Muscle layer of colon (tissue), 2 donors: ENCODE data around the gene CNTNAP5.

Experiments
- H3K27ac ChIP-seq: one replicate; pipeline ENCODE4 v1.7.0; 2013; ENCODE audit warnings: low read depth, mild to moderate bottlenecking, low read length, moderate library complexity
- H3K27me3 ChIP-seq, 2 donors: one replicate each; pipeline ENCODE4 v1.7.0; 2013; ENCODE audit warnings: low read length in 2 of 2, mild to moderate bottlenecking in 2 of 2; ENCODE audit not compliant: insufficient read depth in 2 of 2, control insufficient read depth in 1 of 2
- H3K36me3 ChIP-seq: one replicate; pipeline ENCODE4 v1.7.0; 2013; ENCODE audit warnings: mild to moderate bottlenecking, low read length; ENCODE audit not compliant: insufficient read depth
- H3K4me1 ChIP-seq: one replicate; pipeline ENCODE4 v1.7.0; 2013; ENCODE audit warnings: mild to moderate bottlenecking, low read length; ENCODE audit not compliant: insufficient read depth
- H3K4me3 ChIP-seq, 2 donors: one replicate each; pipeline ENCODE4 v1.7.0; 2013; ENCODE audit warnings: low read length in 2 of 2, low read depth in 1 of 2, mild to moderate bottlenecking in 1 of 2, moderate library complexity in 1 of 2
- H3K9ac ChIP-seq: one replicate; pipeline ENCODE4 v1.7.0; 2013; ENCODE audit warnings: low read length
- H3K9me3 ChIP-seq: one replicate; pipeline ENCODE4 v1.7.0; 2013; ENCODE audit warnings: mild to moderate bottlenecking, low read length
- donor health status: abdominal sarcoma.
- donor health status: Adenocarcinoma of cecum.

CNTNAP5 gene

DNA sequence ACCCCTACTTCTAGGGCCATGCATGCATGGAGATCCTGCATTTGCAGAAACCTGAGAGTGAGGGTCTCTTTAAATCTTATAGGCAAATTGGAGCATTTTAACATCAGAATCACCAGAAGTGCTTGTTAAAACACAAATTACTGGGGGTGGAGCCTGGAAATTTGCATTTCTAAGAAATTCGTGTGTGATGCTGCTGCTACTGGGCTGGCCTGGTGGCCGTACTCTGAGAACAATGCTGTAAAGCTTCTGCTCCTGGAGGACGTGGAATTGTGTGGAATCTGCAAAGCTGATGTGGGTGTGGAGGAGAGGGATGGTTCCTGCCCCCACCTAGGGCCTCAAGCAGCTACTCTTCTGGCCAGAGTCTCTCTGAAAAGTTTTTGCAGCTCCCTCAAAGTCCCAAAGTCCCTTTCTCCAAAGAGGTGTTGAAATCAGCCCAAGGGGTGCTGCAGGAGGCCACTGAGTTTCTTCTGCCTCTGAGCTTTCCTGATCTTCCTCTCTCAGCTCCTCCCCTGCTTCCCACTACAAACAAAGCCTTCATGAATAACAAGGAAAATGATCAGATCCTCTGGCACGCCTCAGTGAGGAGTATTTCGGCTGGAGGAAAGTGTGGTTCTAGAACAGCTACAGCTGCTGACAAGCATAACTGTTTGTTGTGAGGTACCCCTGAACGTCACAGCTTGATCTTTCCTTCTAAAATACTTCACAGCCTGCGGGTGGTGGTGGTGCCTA is 508.3 kb downstream of the CNTNAP5 start:
- Histone ChIP-seq H3K9ac (no peak overlapping the region), H3K4me1 (no peaks in the 10 kb centered on the region), H3K27ac (no peak overlapping the region)

DNA sequence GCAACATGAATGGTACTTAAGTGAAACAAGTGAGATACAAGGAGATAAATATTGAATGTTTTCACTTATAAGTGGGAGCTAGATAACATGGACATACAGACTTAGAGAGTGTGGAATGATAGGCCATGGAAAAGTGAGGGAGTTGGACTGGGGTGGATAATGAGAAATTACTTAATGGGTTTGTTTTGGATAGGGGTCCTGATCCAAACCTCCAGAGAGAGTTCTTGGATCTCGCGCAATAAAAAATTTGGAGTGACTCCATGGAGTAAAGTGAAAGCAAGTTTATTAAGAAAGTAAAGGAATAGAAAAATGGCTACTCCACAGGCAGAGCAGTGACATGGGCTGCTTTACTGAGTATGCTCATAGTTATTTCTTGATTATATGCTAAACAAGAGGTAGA is 508.9 kb downstream of the CNTNAP5 start:
- no peaks in the 10 kb centered on the region for H3K4me1 ChIP-seq
- no peaks in the 10 kb centered on the region for H3K9me3 ChIP-seq
- H3K27me3 ChIP-seq, result no peaks in the 10 kb centered on the region
- H3K36me3 ChIP-seq, result no peaks in the 10 kb centered on the region
- H3K27ac ChIP-seq, result no peak overlapping the region
- H3K9ac ChIP-seq, result no peak overlapping the region
- no peak overlapping the region for H3K4me3 ChIP-seq

More for the DNA sequence above, 508.3 kb downstream of the CNTNAP5 start:
- no peaks in the 10 kb centered on the region for H3K27me3 ChIP-seq
- H3K4me3 ChIP-seq, result no peak overlapping the region
- H3K36me3 ChIP-seq, result no peaks in the 10 kb centered on the region
- no peaks in the 10 kb centered on the region for H3K9me3 ChIP-seq

DNA sequence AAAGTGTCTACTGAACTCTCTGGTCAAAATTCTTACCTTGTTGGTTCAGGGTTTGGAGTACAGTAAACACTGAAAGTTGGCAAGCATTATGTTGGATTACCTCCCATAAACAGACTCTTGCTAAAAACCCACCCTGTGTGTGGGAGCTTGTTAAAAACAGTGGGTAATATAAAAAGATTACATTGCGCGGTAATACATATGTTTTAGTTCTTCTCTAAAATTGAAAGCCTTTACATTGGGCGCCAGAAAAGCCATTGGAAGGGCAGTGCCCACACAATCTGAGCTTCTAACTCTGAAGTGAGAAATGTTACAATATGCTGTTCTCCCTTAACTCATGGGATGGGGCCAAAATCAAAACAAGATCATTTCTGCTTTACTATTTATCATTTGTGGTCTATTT is 510.7 kb downstream of the CNTNAP5 start:
- H3K27ac ChIP-seq, result no peak overlapping the region
- H3K4me3 ChIP-seq, result no peak overlapping the region
- H3K36me3 ChIP-seq, result no peaks in the 10 kb centered on the region
- no peaks in the 10 kb centered on the region for H3K27me3 ChIP-seq
- H3K4me1 ChIP-seq, result no peaks in the 10 kb centered on the region
- no peaks in the 10 kb centered on the region for H3K9me3 ChIP-seq
- no peak overlapping the region for H3K9ac ChIP-seq

DNA sequence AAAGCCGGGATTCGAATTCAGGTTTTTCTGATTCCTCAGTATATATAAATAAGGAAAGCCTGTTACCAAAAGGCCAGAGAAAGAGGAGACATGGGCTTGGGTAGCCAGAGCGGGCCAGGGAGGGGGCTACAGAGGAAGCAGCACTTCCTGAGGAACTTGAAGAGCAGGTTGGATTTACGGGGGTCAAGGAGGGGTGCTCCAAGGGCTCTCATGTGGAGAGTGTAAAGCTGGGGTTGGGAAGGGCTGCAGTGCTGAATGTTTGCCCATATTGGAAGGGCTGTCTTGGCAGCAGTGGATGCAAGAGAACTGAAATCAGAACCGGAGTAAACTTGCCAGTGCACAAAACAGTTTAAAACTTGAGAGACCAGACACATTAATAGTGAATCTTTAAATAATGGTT is 511.5 kb downstream of the CNTNAP5 start:
- Histone ChIP-seq H3K4me1 (no peaks in the 10 kb centered on the region), H3K9ac (no peak overlapping the region)

DNA sequence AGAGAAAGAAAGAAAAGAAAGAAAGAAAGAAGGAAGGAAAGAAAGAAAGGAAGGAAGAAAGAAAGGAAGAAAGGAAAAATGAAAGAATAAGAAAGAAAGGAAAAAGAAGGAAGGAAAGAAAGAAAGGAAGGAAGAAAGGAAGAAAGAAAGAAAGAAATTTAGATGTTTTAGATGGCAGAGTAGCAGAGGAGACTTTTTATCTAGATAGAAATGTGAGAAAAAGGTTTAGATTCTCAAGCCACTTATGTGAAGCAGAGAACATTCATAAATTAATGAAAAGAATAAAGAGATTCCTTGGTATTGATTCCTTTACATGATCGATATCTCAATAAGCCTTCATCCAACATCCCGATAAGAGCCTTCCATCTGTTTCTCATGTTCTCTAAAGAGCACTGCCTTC is 513.5 kb downstream of the CNTNAP5 start:
- Histone ChIP-seq H3K9ac (no peak overlapping the region), H3K36me3 (no peaks in the 10 kb centered on the region), H3K4me3 (no peak overlapping the region), H3K9me3 (no peaks in the 10 kb centered on the region), H3K27ac (no peak overlapping the region), H3K27me3 (no peaks in the 10 kb centered on the region), H3K4me1 (no peaks in the 10 kb centered on the region)

More for the DNA sequence above, 511.5 kb downstream of the CNTNAP5 start:
- H3K36me3 ChIP-seq, result no peaks in the 10 kb centered on the region
- no peak overlapping the region for H3K4me3 ChIP-seq
- no peak overlapping the region for H3K27ac ChIP-seq
- H3K27me3 ChIP-seq, result no peaks in the 10 kb centered on the region
- H3K9me3 ChIP-seq, result no peaks in the 10 kb centered on the region

DNA sequence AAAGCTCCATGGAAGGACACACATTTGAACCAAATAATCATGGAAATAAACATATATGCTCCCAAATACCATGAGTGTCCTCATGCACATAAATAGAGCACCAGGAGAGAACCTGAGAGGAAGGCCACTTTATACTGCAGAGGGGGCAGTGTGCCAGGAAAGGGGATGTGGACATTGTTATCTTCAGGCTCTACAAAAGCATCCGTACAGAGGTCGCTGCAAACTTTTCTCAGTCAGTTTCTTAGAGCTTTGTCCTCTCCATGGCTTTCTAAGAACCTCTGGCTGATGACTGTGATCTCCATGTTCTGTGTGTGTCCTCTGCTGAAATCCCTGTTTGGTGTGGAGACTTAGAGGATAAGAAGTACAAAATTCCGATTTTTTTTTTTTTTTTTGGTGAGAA is 515.7 kb downstream of the CNTNAP5 start:
- Histone ChIP-seq H3K4me3 (no peak overlapping the region), H3K27ac (no peak overlapping the region), H3K9me3 (no peaks in the 10 kb centered on the region), H3K36me3 (no peaks in the 10 kb centered on the region), H3K4me1 (no peaks in the 10 kb centered on the region), H3K27me3 (no peaks in the 10 kb centered on the region), H3K9ac (no peak overlapping the region)

DNA sequence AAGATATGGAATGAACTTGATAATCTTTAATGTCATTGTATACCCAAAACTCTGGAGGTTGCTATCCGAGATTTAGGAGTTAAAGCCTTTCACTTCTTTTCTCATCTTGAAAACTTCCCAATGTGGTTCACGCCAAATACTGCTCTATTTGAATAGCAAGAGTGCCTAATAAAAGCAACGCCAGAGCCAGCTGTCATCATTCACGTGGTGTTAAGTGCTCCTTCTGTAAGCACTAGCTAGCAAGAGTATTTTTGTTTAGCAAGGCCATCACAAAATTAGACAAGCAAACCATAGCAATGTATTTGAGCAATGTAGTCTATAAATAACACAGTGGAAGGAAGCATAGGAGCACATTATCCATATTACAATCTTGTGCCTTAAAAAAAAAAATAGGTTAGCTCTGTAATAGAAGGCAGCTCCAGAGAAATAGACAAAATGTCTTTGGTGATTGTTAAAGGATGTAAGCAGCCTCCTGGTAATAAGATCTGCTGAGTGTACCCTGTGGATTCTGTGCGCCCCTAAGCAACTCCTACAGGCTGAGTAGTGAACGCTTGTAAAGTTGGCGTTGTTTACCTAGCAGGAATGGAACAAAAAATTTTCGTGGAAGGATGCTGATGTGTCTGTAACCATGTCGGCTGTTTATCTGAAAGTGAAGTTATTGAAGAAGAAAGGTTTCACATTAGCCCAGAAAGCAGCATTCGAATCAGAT is 518.0 kb downstream of the CNTNAP5 start:
- Histone ChIP-seq H3K27ac (no peak overlapping the region), H3K9me3 (no peaks in the 10 kb centered on the region), H3K9ac (no peak overlapping the region), H3K36me3 (no peaks in the 10 kb centered on the region), H3K27me3 (no peaks in the 10 kb centered on the region), H3K4me3 (no peak overlapping the region), H3K4me1 (no peaks in the 10 kb centered on the region)

DNA sequence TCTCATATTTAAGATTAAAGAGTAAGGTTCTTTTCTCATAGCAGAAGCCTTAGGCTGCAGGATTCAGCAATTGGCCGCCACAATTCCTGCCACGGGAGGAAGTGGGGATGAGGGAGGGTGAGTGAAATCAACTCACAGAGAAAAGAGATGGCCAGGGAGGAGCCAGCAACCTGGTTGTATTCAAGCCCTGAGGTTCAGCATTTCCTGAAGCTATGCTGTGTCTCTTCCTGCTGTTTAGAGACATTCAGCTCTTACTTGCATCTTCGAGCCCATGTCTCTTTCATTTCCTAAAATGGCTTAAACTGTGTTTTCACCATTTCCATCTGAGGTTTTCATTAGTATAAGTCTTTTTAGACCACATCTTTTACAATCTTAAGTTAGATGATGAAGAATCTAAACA is 522.6 kb downstream of the CNTNAP5 start:
- Histone ChIP-seq H3K4me1 (no peaks in the 10 kb centered on the region), H3K27me3 (no peaks in the 10 kb centered on the region), H3K27ac (no peak overlapping the region), H3K9ac (no peak overlapping the region), H3K9me3 (no peaks in the 10 kb centered on the region), H3K4me3 (no peak overlapping the region), H3K36me3 (no peaks in the 10 kb centered on the region)

DNA sequence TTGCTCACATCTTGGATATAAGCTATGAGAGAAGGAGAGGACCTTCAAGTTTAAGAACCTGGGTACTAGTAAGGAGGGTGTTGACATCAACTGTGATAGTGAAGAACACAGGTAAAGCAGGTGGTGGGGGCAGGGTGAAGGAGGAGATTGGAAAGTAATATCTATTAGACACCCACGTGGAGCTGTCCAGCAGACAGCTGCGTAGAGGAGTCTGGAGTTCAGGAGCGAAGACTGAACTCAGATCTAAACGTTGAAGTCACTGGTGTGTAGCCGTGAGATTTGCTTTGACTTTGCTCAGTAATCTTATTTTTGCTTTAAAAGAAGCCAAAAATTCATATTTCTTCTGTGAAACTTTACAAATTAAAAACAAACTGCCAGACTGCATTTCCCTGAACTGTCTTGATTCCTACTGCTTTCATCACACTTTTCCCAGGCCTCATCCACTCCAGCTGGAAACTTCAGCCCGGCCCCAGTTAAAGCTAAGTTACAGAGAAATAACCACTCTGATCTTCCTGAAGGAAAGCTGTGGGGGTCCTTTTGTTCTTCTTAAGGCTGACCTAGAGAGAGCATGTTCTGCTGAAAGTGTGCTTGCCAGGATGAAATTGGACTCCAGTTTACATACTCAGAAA is 533.3 kb downstream of the CNTNAP5 start:
- Histone ChIP-seq H3K27me3 (no peaks in the 10 kb centered on the region), H3K4me1 (no peaks in the 10 kb centered on the region), H3K27ac (no peak overlapping the region), H3K36me3 (no peaks in the 10 kb centered on the region), H3K9ac (no peak overlapping the region), H3K4me3 (no peak overlapping the region), H3K9me3 (no peaks in the 10 kb centered on the region)

DNA sequence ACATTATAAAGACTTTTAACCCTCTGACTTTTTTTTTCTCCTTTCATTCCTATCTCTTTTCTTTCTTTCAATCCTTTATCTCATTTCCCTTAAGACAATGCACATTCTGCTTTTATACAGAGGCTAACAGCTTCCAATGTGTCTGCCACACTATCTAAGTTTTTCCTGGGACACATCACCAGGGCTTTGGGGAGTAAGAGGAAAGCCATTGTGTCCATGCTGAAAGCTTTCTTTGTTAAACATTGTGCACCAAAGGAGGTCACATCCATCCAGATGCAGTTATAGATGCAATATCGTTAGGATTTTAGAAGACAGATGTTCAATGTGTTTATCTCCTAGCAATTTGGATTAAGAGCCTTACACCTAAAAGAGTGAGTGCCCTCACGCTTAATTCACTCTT is 534.1 kb downstream of the CNTNAP5 start:
- no peak overlapping the region for H3K4me3 ChIP-seq
- H3K27ac ChIP-seq, result no peak overlapping the region
- no peaks in the 10 kb centered on the region for H3K27me3 ChIP-seq
- no peak overlapping the region for H3K9ac ChIP-seq
- no peaks in the 10 kb centered on the region for H3K9me3 ChIP-seq
- H3K36me3 ChIP-seq, result no peaks in the 10 kb centered on the region
- H3K4me1 ChIP-seq, result no peaks in the 10 kb centered on the region

DNA sequence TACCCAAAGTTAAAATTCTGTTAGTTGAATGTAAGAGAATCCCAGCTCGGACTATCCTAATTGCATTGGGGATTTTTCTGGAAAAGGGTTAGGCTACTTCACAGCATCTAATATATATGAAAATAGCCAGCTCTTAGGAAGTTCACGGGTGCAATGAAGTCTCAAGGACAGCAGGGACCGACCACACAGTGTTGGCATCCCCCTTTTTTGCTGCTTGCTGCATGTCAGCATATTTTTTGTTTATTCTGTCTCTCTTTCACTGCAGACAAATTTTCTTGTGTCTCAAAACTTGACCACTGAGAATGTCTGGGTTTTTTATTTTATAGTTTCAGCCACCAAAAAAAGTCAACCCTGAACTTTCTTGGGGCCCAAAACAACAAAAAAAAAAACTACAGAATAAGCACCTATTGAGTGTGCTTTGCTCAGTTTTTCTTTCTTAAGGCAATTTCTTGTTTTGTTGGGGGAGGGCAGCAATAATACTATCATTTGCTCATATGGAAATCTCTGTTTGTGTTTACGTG is 535.6 kb downstream of the CNTNAP5 start:
- H3K27me3 ChIP-seq, result no peaks in the 10 kb centered on the region
- no peak overlapping the region for H3K9ac ChIP-seq
- H3K27ac ChIP-seq, result no peak overlapping the region
- no peaks in the 10 kb centered on the region for H3K9me3 ChIP-seq
- H3K36me3 ChIP-seq, result no peaks in the 10 kb centered on the region
- H3K4me1 ChIP-seq, result no peaks in the 10 kb centered on the region
- no peak overlapping the region for H3K4me3 ChIP-seq
